GM19467 (cell line): Measurements from ENCODE around the gene MEIS1.

Source experiments
- ATAC-seq: cut with Tn5 transposase; IDR thresholded peaks from one replicate; pipeline ENCODE4 v1.9.1; 2021; ENCODE audit warnings: mild to moderate bottlenecking, moderate library complexity; ENCODE audit not compliant: unreplicated experiment

MEIS1 gene

GRCh38 chr2:66578054-66578686, 143.2 kb downstream of the MEIS1 start:
- no peak for ATAC-seq

- ATAC-seq: no peak
Measured at GRCh38 chr2:66578687-66579106, 143.8 kb downstream of the MEIS1 start.

- ATAC-seq: no peak
Measured at GRCh38 chr2:66579186-66580126, 144.5 kb downstream of the MEIS1 start.

- no peak for ATAC-seq
Measured at GRCh38 chr2:66580166-66581049, 145.5 kb downstream of the MEIS1 start.

GRCh38 chr2:66581339-66582103, 146.6 kb downstream of the MEIS1 start:
- no peak for ATAC-seq

GRCh38 chr2:66582104-66582986, 147.4 kb downstream of the MEIS1 start:
- no peak for ATAC-seq

GRCh38 chr2:66582987-66583880, 148.3 kb downstream of the MEIS1 start:
- ATAC-seq: no peak

GRCh38 chr2:66583881-66584280, 149.0 kb downstream of the MEIS1 start:
- ATAC-seq: no peak

- no peak for ATAC-seq
Measured at GRCh38 chr2:66585587-66585986, 150.7 kb downstream of the MEIS1 start.

- no peak for ATAC-seq
Measured at GRCh38 chr2:66587216-66587615, 152.3 kb downstream of the MEIS1 start.

GRCh38 chr2:66594001-66594400, 159.1 kb downstream of the MEIS1 start:
- no peak for ATAC-seq

GRCh38 chr2:66595556-66595955, 160.6 kb downstream of the MEIS1 start:
- no peak for ATAC-seq

- ATAC-seq: no peak
Measured at GRCh38 chr2:66596256-66596655, 161.3 kb downstream of the MEIS1 start.

- no peak for ATAC-seq
Measured at GRCh38 chr2:66601624-66602023, 166.7 kb downstream of the MEIS1 start.

GRCh38 chr2:66602341-66602740, 167.4 kb downstream of the MEIS1 start:
- no peak for ATAC-seq

GRCh38 chr2:66604326-66604725, 169.4 kb downstream of the MEIS1 start:
- no peak for ATAC-seq

GRCh38 chr2:66604976-66605375, 170.1 kb downstream of the MEIS1 start:
- ATAC-seq: no peak

GRCh38 chr2:66607152-66607551, 172.2 kb downstream of the MEIS1 start:
- no peak for ATAC-seq
